ENCODE data around the gene SMARCA2.
A peak's percentile ranks its signal among the peaks of the same experiment; 100 is the strongest.

SMARCA2 gene

GRCh38 chr9:2164268-2164667, 149.1 kb downstream of the SMARCA2 start:
- DNase-seq, result no peak

DNA sequence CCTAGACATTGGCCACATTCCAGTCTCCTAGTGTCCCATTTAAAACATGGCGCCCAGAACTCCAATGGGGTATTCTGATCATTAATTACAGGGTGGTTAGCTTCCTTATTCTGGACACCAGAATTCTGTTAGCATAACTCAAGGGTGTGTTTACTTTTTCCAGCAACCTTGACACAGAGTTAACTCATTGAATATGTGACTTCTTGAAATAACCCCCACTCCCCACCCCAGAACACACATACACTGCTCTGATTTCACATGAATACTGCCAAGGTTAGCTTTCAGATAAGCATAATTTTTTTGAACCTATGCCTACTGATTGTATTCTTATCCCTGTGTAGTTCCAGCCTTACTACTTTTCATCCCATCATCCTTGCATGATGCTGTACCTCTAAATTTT, 151.1 kb downstream of the SMARCA2 start:
- DNase-seq, result no peak

DNA sequence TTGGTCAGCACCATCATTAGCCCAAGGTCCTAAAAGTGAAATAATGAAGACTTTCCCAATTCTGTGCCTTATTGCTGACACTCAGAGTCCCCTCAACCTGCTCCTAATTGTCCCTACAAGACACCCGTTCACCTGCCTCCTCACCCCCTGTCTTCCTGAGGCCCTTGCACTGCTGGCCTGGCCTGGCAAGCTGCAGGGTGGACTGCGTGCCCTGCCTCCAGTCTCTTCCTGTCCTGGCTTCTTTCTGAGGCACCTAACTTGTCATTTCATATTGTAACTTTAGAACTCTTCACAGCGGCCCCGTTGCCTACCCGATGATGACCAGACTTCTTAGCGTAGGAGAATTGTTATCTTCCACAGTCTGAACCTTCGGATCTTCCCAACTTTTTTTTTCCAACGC, 153.9 kb downstream of the SMARCA2 start:
- DNase-seq, result no peak

GRCh38 chr9:2170722-2171121, 155.6 kb downstream of the SMARCA2 start:
- no peak for DNase-seq

DNA sequence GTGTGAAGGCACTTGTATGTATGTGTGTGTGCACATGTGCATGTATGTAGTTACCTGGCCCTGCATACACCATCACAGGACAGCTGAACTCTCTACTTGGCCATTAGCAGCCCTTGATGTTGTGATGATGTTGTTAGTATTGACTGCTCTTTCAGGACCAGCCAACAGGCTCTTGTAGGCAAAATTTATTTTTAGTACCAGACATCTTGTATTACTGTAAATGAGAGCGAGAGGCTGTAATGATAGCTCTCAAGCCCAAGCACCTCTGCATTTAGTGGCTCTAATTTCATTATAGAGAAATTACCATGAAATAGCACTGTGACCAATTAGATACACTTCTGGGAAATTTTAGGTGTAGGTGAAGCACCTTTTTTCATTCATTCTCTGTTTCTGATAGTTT, 158.0 kb downstream of the SMARCA2 start:
- no peak for DNase-seq

GRCh38 chr9:2173861-2174260, 158.7 kb downstream of the SMARCA2 start:
- DNase-seq, result no peak

DNA sequence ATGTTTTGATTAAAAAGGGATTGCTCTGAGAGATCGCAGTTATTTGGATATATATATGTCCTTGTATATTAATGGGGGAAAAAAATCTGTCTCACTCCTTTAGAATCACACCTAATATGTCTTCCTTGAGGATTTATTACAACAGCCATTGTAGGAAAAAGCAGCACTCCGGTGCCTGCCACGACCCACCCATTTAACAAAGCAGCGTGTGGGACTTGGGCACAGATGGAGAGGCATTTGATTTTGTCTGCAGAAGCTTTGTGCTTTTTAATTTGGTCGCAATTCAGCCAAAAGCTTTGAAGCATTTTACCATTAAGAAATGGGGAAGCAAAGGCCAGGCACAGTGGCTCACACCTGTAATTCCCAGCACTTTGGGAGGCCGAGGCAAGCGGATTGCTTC, 159.2 kb downstream of the SMARCA2 start:
- peak in 2 of 58 donors; percentile 6 for DNase-seq

- no peak for DNase-seq
Observed at GRCh38 chr9:2174911-2175310, 159.8 kb downstream of the SMARCA2 start.

GRCh38 chr9:2177121-2177520, 162.0 kb downstream of the SMARCA2 start:
- no peak for DNase-seq

DNA sequence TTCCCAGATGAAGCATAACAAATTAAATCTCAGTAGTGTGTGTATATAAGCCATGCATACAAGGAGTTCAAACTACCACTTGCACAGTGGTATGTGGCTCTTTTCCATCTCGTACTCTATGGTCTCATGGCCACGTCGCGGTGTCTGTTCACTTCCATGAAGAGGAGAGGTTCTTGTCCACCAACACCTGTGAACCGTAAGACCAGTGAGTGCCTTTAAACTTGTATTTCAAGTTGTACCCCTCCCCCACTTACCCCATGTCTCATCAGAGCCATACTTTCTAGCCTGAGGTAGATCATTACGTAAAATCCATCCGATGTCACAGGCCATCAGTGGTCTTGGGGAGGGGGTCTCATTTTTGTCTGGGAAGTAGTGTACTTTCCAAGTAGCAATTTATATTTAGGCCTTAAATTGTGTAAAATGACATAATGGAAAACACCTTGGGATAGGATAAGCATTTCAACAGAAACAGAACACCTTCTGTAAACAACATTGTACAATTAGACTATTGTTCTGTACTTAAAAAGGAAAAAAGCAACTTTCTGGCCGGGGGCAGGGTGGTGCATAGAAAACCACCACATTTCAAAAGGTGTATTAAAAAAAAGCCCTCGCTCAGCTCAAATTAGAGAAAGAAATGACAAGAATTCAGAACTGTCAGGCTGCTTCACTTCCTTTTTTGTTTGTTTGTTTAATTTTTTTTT, 163.0 kb downstream of the SMARCA2 start:
- no peak for DNase-seq

GRCh38 chr9:2179567-2179966, 164.4 kb downstream of the SMARCA2 start:
- no peak for DNase-seq

DNA sequence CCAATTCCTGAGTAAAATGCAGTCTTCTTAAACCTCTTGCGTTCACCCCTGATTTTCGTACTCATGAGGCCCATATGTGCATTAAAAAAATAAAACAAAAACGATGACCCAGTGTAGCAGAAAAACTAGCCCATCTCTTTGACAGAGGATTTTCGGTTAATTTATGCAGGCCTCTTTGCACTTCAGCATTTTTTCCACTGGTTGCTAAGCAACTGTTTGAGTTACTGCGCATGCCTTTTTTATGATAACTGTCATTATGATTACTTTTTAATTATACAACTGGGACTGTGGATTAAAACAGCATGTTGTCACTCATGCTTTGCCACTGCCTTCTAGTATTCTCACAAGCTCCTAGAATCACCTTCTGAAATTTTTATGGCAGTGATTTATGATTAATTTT, 165.0 kb downstream of the SMARCA2 start:
- DNase-seq, result no peak

- DNase-seq, result no peak
Observed at GRCh38 chr9:2180704-2181103, 165.6 kb downstream of the SMARCA2 start.

DNA sequence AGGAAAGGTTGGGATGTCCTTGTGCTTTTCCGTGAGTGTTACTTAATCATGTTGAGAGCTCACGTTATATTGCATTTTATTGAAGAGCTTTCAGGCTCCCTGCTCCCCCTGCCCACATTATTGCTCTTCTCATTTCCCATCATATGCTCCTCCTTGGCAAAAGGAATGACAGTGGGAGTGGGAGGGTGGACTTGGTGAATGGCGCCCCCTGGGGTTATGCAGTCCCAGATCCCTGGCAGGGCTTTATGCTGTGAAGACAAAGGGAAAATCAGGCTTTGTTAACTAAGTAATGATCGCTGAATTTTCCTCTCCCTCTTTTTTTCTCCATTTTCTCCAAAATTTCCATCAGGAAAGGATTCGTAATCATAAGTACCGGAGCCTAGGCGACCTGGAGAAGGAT, 166.6 kb downstream of the SMARCA2 start:
- DNase-seq, result peak in 5 of 58 donors; percentile 1 to 25 (median 6)

DNA sequence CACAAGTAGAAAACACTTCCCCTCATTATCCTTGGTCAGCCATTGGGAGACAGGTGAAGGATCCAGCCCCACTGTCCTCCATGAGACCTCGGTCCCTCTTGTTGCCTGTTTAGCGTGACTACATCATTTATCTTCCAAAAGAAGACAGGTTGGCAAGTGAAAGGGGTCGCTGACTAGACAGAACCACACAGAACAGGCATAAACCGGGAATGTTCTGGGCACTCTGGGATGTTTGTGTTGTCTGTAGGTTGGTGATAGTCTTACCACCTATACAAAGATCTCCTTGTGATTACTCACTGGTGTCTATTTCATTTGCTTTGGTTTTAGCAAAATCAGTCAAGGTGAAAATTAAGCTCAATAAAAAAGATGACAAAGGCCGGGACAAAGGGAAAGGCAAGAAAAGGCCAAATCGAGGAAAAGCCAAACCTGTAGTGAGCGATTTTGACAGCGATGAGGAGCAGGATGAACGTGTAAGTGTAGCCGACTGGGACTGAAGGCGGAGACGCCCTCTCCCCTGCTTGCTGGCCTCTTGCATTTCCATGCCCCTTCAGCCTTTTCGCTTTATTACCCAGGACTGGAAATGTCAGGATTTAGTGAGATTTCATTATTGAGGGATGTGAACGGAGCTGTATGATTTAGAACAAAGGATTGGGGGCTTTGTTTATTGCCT, 175.9 kb downstream of the SMARCA2 start:
- DNase-seq, result no peak

DNA sequence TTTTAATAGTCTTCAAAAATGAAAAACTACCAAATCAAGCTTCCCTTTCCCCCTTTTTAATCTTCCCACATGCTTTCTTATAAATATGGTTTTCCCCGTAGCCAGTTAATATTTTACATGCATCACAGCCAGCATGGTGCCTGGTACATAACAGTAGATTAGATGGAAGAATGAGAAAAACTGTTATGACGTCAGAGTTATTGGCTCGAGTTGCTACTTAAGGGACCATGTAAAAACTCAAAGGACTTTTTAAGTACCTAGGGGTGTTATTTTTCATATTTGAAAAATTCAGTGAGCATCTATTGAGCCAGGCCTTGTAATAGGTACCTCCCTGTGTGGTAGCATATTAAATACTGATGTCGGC, 176.4 kb downstream of the SMARCA2 start:
- no peak for DNase-seq

DNA sequence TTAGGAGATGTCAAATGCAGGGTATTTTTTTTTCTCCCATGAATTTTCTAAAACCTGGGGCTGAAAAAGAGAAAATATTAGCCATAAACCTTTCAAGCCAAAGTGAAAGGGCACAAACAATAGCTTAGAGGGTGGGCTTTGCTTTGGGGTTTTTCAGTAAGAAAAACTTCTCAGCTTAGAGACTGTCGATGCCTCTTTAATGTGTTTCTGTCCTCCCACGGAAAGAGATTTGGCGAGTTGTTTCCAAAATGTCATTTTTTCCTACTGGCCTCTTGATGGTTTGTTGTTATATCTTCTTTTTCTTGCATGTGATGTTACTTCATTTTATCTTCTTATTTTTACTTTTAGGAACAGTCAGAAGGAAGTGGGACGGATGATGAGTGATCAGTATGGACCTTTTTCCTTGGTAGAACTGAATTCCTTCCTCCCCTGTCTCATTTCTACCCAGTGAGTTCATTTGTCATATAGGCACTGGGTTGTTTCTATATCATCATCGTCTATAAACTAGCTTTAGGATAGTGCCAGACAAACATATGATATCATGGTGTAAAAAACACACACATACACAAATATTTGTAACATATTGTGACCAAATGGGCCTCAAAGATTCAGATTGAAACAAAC, 177.3 kb downstream of the SMARCA2 start:
- DNase-seq, result no peak

DNA sequence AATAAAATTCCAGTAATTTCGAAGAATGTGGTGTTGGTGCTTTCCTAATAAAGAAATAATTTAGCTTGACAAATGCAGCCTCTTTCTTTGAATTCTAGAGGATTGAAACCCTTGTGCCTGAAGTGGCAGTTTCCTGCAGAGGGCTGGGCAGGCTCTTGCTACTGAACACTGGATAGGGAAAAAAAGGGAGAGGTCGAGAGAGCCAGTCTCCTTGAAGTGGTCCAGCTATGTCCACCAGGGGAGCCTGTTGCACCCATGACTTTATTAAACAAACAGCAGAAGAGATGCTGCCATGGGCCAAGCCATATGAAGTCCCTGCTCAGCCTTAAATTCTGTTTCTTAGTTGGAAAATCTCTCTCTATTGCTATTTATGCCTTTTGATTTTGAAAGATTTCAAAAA, 178.4 kb downstream of the SMARCA2 start:
- DNase-seq, result no peak

DNA sequence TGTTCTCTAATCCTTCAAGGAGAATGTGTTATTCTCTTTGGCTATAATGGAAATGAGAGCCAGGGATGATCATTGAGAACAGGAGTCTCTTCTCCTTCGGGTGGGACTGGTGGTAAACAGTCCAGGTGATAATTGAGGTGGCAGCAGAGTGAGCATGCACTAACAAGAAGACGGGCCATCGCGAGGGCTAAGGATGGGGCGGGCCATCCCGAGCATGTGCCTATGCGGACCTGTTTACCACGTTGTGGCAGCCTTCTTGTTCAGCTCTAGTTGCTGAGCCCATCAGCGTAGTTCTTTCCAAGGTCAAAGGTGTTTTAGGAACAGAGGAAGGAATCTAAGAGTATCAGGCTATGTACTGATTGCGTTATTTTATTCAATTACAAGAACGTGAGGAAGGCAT, 180.1 kb downstream of the SMARCA2 start:
- DNase-seq, result no peak

GRCh38 chr9:2196757-2197156, 181.6 kb downstream of the SMARCA2 start:
- DNase-seq, result no peak

DNA sequence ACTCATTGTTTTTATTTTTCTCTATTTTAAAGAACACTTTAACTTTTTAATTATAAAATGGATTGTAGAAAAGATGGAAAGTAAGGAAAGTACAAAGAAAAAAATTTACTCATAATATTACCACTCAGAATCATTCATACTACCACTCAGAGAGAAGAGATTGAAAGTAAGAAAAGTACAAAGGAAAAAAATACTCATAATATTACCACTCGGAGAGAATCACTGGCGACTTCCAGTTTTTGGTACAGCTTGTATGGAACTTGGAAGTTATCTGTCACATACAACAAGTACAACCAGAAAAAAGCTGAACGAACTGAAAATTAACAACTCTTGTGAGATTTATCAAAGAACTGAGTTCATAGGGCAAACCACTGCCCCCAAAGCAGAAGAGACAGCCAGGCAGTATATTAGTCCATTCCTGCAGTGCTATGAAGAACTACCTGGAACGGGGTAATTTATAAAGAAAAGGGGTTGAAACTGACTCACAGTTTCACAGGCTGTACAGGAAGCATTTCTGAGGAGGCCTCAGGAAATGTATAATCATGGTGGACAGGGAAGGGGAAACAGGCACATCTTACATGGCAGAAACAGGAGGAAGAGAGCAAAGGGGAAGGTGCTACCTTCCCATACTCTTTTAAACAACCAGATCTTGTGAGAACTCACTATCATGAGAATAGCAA, 183.9 kb downstream of the SMARCA2 start:
- no peak for DNase-seq

Data from anterior cingulate cortex (tissue), 58 donors.